ENCODE measurements around the gene ESPNL. TPM values are rescaled to one million over a fixed set of nuclear protein-coding genes. Genes with fewer than 3 reads are reported as not detected.

Gene ESPNL
- total and polyA plus RNA-seq, 7 donors = 0.04 to 0.32 (median 0.16) TPM; not detected in 1

DNA sequence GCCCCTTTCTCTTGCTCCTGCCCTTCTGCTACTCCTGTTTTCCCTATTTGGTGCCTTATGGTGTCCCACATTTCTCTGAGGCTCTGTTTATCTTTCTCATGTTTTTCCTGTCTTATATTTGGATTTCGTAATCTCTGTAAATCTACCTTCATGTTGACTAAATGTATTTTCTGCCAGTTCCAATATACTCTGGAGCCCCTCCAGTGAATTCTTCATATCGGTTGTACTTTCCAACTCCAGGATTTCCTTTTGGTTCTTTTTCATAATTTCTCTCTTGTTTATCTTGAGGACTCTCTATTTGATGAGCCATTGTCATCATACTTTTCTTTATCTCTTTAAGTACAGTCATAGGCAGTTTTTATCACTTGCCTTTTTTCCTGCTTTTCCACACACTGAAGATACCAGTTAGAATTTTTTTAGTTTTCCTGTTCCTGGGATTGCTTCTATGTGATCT, 20.2 kb upstream of the ESPNL start:
- Histone ChIP-seq H3K9me3 (no peaks in the 10 kb centered on the region), H3K27ac (no peak overlapping the region), H3K27me3 (ENCODE audit: insufficient read depth in 3 of 3, low read length in 2 of 3) (no peaks in the 10 kb centered on the region), H3K36me3 (ENCODE audit: insufficient read depth in 1 of 2, low read depth in 1 of 2) (peaks cover 3 to 28% of the 10 kb centered on the region in 2 donors), H3K4me3 (no peak overlapping the region), H3K4me1 (no peaks in the 10 kb centered on the region)
- intact Hi-C loops (cut with DNase I) = no loop called here
- ATAC-seq (no peak), DNase-seq (no peak)
- TF ChIP-seq CTCF (IDR thresholded peaks at IDR 0.05) = no peak
- 88 to 97% (median 94%) methylated on average over 2 of the region's 2 CpGs for WGBS, 3 donors

DNA sequence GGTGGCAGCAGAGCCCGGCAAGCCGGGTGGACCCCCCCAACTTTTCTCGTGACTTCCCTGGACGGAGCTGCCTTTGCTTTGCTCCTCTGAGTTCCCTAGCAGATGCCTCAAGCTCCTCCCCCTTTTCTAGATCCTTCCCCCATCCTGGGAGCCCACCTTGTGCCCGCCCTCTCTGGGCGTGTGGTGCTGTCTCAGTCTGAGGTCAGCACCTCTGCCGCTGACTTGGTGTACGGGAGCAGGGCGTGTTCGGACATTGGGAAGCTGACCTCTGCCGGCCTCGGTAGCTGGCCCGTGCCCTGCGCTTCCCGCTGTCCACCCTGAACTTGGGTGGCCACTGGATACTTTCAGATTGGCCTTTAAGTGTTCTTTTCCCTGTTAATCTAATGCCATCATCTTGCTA, 19.6 kb upstream of the ESPNL start:
- peaks cover 3 to 28% of the 10 kb centered on the region in 2 donors for H3K36me3 ChIP-seq (ENCODE audit: insufficient read depth in 1 of 2, low read depth in 1 of 2)
- no peak overlapping the region for H3K27ac ChIP-seq
- WGBS, 3 donors = 95 to 97% (median 96%) methylated on average over 15 of the region's 15 CpGs
- intact Hi-C loops (cut with DNase I) = no loop called here
- no peak for DNase-seq
- no peaks in the 10 kb centered on the region for H3K4me1 ChIP-seq
- no peak for ATAC-seq
- no peak for TF ChIP-seq CTCF (IDR thresholded peaks at IDR 0.05)
- H3K4me3 ChIP-seq = no peak overlapping the region
- H3K9me3 ChIP-seq = no peaks in the 10 kb centered on the region
- H3K27me3 ChIP-seq (ENCODE audit: insufficient read depth in 3 of 3, low read length in 2 of 3) = no peaks in the 10 kb centered on the region

GRCh38 chr2:238081150-238081549, 19.0 kb upstream of the ESPNL start:
- no peaks in the 10 kb centered on the region for H3K4me1 ChIP-seq
- H3K9me3 ChIP-seq = no peaks in the 10 kb centered on the region
- intact Hi-C loops (cut with DNase I) = no loop called here
- ATAC-seq (no peak), DNase-seq (peak in 1 of 2 donors; percentile 37)
- no peak overlapping the region for H3K4me3 ChIP-seq
- 93 to 96% (median 94%) methylated on average over 13 of the region's 13 CpGs for WGBS, 3 donors
- peaks cover 3 to 28% of the 10 kb centered on the region in 2 donors for H3K36me3 ChIP-seq (ENCODE audit: insufficient read depth in 1 of 2, low read depth in 1 of 2)
- no peaks in the 10 kb centered on the region for H3K27me3 ChIP-seq (ENCODE audit: insufficient read depth in 3 of 3, low read length in 2 of 3)
- TF ChIP-seq CTCF (IDR thresholded peaks at IDR 0.05) = no peak
- no peak overlapping the region for H3K27ac ChIP-seq

DNA sequence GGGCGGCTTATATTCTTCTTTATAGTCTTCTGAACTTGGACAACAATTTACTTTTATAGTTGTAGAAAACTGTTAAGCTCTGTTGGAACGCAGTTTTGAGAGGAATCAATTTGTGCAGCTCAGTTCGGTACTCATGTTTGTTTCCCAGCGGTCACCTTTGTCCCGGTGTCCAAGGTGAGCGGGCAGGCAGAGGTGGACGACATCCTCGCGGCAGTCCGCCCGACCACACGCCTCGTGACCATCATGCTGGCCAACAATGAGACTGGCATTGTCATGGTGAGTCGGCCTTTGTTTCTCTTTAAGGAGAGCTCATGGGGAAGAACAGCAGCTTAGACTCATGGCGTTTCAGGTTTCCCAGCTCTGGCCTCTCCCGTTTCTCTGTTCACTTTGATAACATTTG, 18.6 kb upstream of the ESPNL start:
- intact Hi-C loops (cut with DNase I) = no loop called here
- no peaks in the 10 kb centered on the region for H3K9me3 ChIP-seq
- DNase-seq = peak in 1 of 2 donors; percentile 24
- H3K27me3 ChIP-seq (ENCODE audit: insufficient read depth in 3 of 3, low read length in 2 of 3) = no peaks in the 10 kb centered on the region
- H3K4me3 ChIP-seq = no peak overlapping the region
- TF ChIP-seq CTCF (IDR thresholded peaks at IDR 0.05) = no peak
- peaks cover 3 to 28% of the 10 kb centered on the region in 2 donors for H3K36me3 ChIP-seq (ENCODE audit: insufficient read depth in 1 of 2, low read depth in 1 of 2)
- no peak for ATAC-seq
- H3K4me1 ChIP-seq = no peaks in the 10 kb centered on the region
- H3K27ac ChIP-seq = no peak overlapping the region
- 94 to 97% (median 95%) methylated on average over 16 of the region's 16 CpGs for WGBS, 3 donors

- intact Hi-C loops (cut with DNase I) = no loop called here
- H3K9me3 ChIP-seq = no peaks in the 10 kb centered on the region
- H3K27me3 ChIP-seq (ENCODE audit: insufficient read depth in 3 of 3, low read length in 2 of 3) = no peaks in the 10 kb centered on the region
- no peaks in the 10 kb centered on the region for H3K4me1 ChIP-seq
- H3K36me3 ChIP-seq (ENCODE audit: insufficient read depth in 1 of 2, low read depth in 1 of 2) = peaks cover 3 to 28% of the 10 kb centered on the region in 2 donors
- ATAC-seq (no peak), DNase-seq (peak in 1 of 2 donors; percentile 32)
- 93 to 97% (median 94%) methylated on average over 17 of the region's 17 CpGs for WGBS, 3 donors
- no peak for TF ChIP-seq CTCF (IDR thresholded peaks at IDR 0.05)
- H3K27ac ChIP-seq = no peak overlapping the region
- no peak overlapping the region for H3K4me3 ChIP-seq
Measured at GRCh38 chr2:238082151-238082550, 18.0 kb upstream of the ESPNL start.

Measured in psoas muscle (tissue), 8 donors.